ENCODE results near the gene MYO1D.

The MYO1D gene

GRCh38 chr17:32445971-32446370, 431.0 kb downstream of the MYO1D start:
- in situ Hi-C loops (cut with MboI; ENCODE audit: low sequenced_read_pairs), result no loop called here

DNA sequence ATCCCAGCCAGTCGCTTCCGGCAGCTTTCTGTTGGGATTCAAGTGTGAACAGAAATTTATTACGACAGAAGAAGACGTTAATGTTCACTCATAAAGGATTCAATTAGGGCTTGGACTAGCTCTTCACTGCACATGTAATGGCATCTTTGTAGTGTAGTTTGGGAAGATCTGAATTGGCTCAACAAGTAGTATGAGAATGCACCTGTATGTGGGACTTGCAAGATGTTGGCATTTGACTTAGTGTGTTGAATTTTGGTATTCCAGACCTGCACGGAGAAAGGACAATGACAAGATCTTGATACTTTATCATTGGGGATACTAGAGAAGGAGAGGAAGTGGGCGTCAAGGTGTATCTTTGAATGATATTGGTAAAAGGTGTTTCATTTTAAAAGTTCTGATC, 431.4 kb downstream of the MYO1D start:
- in situ Hi-C loops (cut with MboI; ENCODE audit: low sequenced_read_pairs), result no loop called here

- in situ Hi-C loops (cut with MboI; ENCODE audit: low sequenced_read_pairs), result no loop called here
These were observed 431.9 kb downstream of the MYO1D start for GRCh38 chr17:32445074-32445415.

GRCh38 chr17:32444301-32445073, 432.4 kb downstream of the MYO1D start, which contains the start of gene PSMD11:
Gene PSMD11, plus strand, starts transcription at chr17:32444510. Its CDS starts 14 bp downstream, at chr17:32444524.
- in situ Hi-C loops (cut with MboI; ENCODE audit: low sequenced_read_pairs), result no loop called here

DNA sequence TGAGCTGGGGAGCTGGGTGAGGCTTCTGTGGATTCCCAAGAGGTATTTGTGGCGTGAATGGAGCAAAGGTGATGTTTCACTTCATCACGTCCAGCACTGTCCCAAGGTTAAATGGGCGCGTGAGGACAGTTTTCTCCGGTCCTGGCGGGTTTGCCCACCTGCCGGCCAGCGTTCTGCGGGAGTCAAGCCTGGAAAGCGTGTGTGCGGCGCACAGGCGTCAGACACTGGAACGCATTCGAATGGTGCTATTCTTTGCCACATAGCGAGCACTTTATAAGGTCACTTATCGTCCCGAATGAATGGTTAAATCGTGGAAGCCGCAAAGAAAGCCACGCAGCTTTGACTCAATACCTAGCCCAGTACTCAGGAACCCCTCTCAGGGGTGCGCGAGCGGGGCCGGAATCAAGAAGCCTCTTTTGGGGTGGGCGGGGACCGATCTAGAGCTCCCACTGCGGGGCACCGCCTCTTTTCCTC, 433.1 kb downstream of the MYO1D start:
- in situ Hi-C loops (cut with MboI; ENCODE audit: low sequenced_read_pairs), result no loop called here
